Mesenchymal stem cell (in vitro differentiated cells and primary cell): ENCODE data around the gene GJB6.

Experiments
- DNase-seq: peaks from one replicate; pipeline ENCODE4 v3.0.0-alpha.2; 2013
- H2AFZ ChIP-seq: one replicate; pipeline ENCODE4 v1.6.1; 2013; ENCODE audit warnings: low read depth, mild to moderate bottlenecking, control low read depth, inconsistent platforms, low read length, moderate library complexity
- H2AK5ac ChIP-seq: 2 replicates; pipeline ENCODE4 v1.6.1; 2013; ENCODE audit warnings: low read length, moderate library complexity, mild to moderate bottlenecking, inconsistent platforms; ENCODE audit not compliant: severe bottlenecking
- H2BK120ac ChIP-seq: one replicate; pipeline ENCODE4 v1.6.1; 2013; ENCODE audit warnings: low read depth, mild to moderate bottlenecking, inconsistent platforms, low read length, moderate library complexity
- H2BK12ac ChIP-seq, 2 experiments: one replicate each; pipeline ENCODE4 v1.6.1; 2013; ENCODE audit warnings: inconsistent platforms in 2 of 2, low read length in 2 of 2, mild to moderate bottlenecking in 2 of 2, moderate library complexity in 2 of 2, control low read depth in 1 of 2
- H2BK15ac ChIP-seq: one replicate; pipeline ENCODE4 v1.6.1; 2013; ENCODE audit warnings: mild to moderate bottlenecking, low read depth, inconsistent platforms; ENCODE audit not compliant: poor library complexity, severe bottlenecking
- H2BK5ac ChIP-seq: 2 replicates; pipeline ENCODE4 v1.6.1; 2013; ENCODE audit warnings: low read depth, mild to moderate bottlenecking, low read length, control low read depth, inconsistent platforms; ENCODE audit not compliant: poor library complexity, severe bottlenecking
- H3K14ac ChIP-seq, 2 experiments: one replicate each; pipeline ENCODE4 v1.6.1; 2013; ENCODE audit warnings: inconsistent platforms in 2 of 2, low read length in 2 of 2, control low read depth in 1 of 2, mild to moderate bottlenecking in 1 of 2, moderate library complexity in 1 of 2
- H3K18ac ChIP-seq, 2 experiments: one replicate each; pipeline ENCODE4 v1.6.1; 2013; ENCODE audit warnings: inconsistent platforms in 2 of 2, low read length in 2 of 2, control low read depth in 1 of 2, low read depth in 1 of 2, mild to moderate bottlenecking in 1 of 2
- H3K23ac ChIP-seq, 2 experiments: one replicate each; pipeline ENCODE4 v1.6.1; 2013; ENCODE audit warnings: inconsistent platforms in 2 of 2, low read length in 2 of 2, mild to moderate bottlenecking in 2 of 2, moderate library complexity in 2 of 2, control low read depth in 1 of 2
- H3K27ac ChIP-seq: 2 replicates; pipeline ENCODE4 v1.5.1; 2013; ENCODE audit warnings: mild to moderate bottlenecking, moderate library complexity, low read length, control low read depth, inconsistent platforms; ENCODE audit not compliant: poor library complexity, severe bottlenecking
- H3K27me3 ChIP-seq, 2 experiments: 2 replicates each; pipeline versions ENCODE4 v1.6.1 to v1.7.0; 2013; ENCODE audit warnings: low read length in 2 of 2, mild to moderate bottlenecking in 2 of 2, moderate library complexity in 2 of 2, control low read depth in 1 of 2, inconsistent platforms in 1 of 2; ENCODE audit not compliant: control insufficient read depth in 1 of 2, insufficient read depth in 1 of 2
- H3K36me3 ChIP-seq, 2 experiments: 2 replicates each; pipeline versions ENCODE4 v1.6.1 to v1.7.0; 2013; ENCODE audit warnings: low read length in 2 of 2, control low read depth in 1 of 2, inconsistent platforms in 1 of 2, low read depth in 1 of 2, mild to moderate bottlenecking in 1 of 2; ENCODE audit not compliant: insufficient read depth in 2 of 2, control insufficient read depth in 1 of 2
- H3K4ac ChIP-seq, 2 experiments: one replicate each; pipeline ENCODE4 v1.6.1; 2013; ENCODE audit warnings: inconsistent platforms in 2 of 2, low read length in 2 of 2, mild to moderate bottlenecking in 2 of 2, moderate library complexity in 2 of 2, control low read depth in 1 of 2, low read depth in 1 of 2
- H3K4me1 ChIP-seq: 2 replicates; pipeline ENCODE4 v1.6.1; 2013; ENCODE audit warnings: low read depth, low read length, control low read depth; ENCODE audit not compliant: control insufficient read depth, insufficient read depth
- H3K4me2 ChIP-seq: 2 replicates; pipeline ENCODE4 v1.6.1; 2013; ENCODE audit warnings: low read length, mild to moderate bottlenecking, inconsistent platforms; ENCODE audit not compliant: poor library complexity, severe bottlenecking
- H3K4me3 ChIP-seq, 2 experiments: 2 replicates each; pipeline versions ENCODE4 v1.5.1 to v1.7.0; 2013; ENCODE audit warnings: low read length in 2 of 2, mild to moderate bottlenecking in 2 of 2, control low read depth in 1 of 2, low read depth in 1 of 2; ENCODE audit not compliant: insufficient read depth in 1 of 2
- H3K79me1 ChIP-seq: replicated peaks from 2 replicates; pipeline ENCODE4 v1.6.1; 2013; ENCODE audit warnings: mild to moderate bottlenecking, control low read depth, low read length, inconsistent platforms; ENCODE audit not compliant: poor library complexity, severe bottlenecking
- H3K9ac ChIP-seq: 2 replicates; pipeline ENCODE4 v1.7.0; 2013; ENCODE audit warnings: mild to moderate bottlenecking, low read length, moderate library complexity
- H3K9me3 ChIP-seq: 2 replicates; pipeline ENCODE4 v1.7.0; 2013; ENCODE audit warnings: mild to moderate bottlenecking, low read length; ENCODE audit not compliant: control insufficient read depth
- H4K8ac ChIP-seq: one replicate; pipeline ENCODE4 v1.6.1; 2013; ENCODE audit warnings: inconsistent platforms, mild to moderate bottlenecking, low read length, moderate library complexity
- H4K91ac ChIP-seq: one replicate; pipeline ENCODE4 v1.6.1; 2013; ENCODE audit warnings: mild to moderate bottlenecking, low read length, inconsistent platforms
- WGBS: methylation state at CpG from one replicate; pipeline ENCODE4 v1.1.7; 2013; ENCODE audit warnings: mixed read lengths; 5-methylcytosine and 5-hydroxymethylcytosine counted together

Gene GJB6

DNA sequence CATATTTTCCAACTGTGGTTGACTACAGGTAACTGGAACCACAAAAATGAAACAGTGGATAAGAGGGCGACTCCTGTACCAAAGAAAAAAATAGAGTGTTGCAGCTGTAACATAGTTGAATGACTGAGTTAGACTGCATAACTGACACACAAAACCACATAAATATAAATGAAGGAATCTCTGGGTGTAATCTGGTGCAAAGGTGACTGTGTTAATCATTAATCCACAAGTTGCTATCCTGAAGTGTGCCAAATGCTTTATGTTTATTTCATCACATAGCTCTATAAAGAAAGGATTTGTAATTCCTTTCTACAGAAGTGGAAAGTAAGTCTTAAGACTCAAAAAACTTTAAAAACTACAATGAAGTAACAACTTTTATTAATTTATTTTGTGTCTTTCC, 33.3 kb downstream of the GJB6 start:
- Histone ChIP-seq H3K27me3 (peaks cover 24 to 26% of the 10 kb centered on the region in 2 experiments), H2AK5ac (no peak overlapping the region), H4K91ac (no peak overlapping the region), H3K9ac (no peak overlapping the region), H2BK5ac (no peak overlapping the region), H3K36me3 (no peaks in the 10 kb centered on the region), H3K4ac (no peak overlapping the region), H3K79me1 (no peaks in the 10 kb centered on the region), H3K4me3 (no peak overlapping the region), H2BK15ac (no peak overlapping the region), H3K23ac (no peak overlapping the region), H2BK12ac (no peak overlapping the region), H3K4me1 (peaks cover 3% of the 10 kb centered on the region), H3K14ac (no peak overlapping the region), H2AFZ (no peak overlapping the region), H4K8ac (no peak overlapping the region), H3K27ac (no peak overlapping the region), H3K4me2 (no peak overlapping the region), H2BK120ac (no peak overlapping the region), H3K9me3 (peaks cover 4% of the 10 kb centered on the region), H3K18ac (no peak overlapping the region)
- WGBS = no CpG with 5 or more reads among the region's 1 CpG
- DNase-seq = no peak

- peak; percentile 59 for DNase-seq
- Histone ChIP-seq H2BK120ac (no peak overlapping the region), H3K79me1 (no peaks in the 10 kb centered on the region), H2AFZ (no peak overlapping the region), H3K4me1 (peaks cover 13% of the 10 kb centered on the region), H2BK12ac (no peak overlapping the region), H3K18ac (no peak overlapping the region), H3K4ac (no peak overlapping the region), H4K91ac (no peak overlapping the region), H3K9me3 (peaks cover 4% of the 10 kb centered on the region), H3K14ac (no peak overlapping the region), H4K8ac (no peak overlapping the region), H3K23ac (no peak overlapping the region), H3K4me3 (peak overlapping the region in 1 of 2 experiments; percentile 46), H2BK15ac (no peak overlapping the region), H3K27ac (no peak overlapping the region), H3K27me3 (peaks cover 31 to 32% of the 10 kb centered on the region in 2 experiments), H2BK5ac (no peak overlapping the region), H2AK5ac (no peak overlapping the region), H3K4me2 (peak overlapping the region; percentile 21), H3K9ac (peak overlapping the region; percentile 75), H3K36me3 (no peaks in the 10 kb centered on the region)
- 21% methylated on average over 4 of the region's 5 CpGs for WGBS
These were observed 34.7 kb downstream of the GJB6 start for GRCh38 chr13:20197361-20197834.

- 72% methylated on average over 8 of the region's 8 CpGs for WGBS
- no peak overlapping the region for H3K4me2 ChIP-seq
- H2AK5ac ChIP-seq = no peak overlapping the region
- H3K27ac ChIP-seq = no peak overlapping the region
- H3K4ac ChIP-seq = no peak overlapping the region
- no peak overlapping the region for H3K14ac ChIP-seq
- no peak overlapping the region for H2BK5ac ChIP-seq
- no peak overlapping the region for H3K9ac ChIP-seq
- no peak overlapping the region for H3K23ac ChIP-seq
- H3K9me3 ChIP-seq = no peaks in the 10 kb centered on the region
- no peaks in the 10 kb centered on the region for H3K36me3 ChIP-seq
- H3K4me3 ChIP-seq = no peak overlapping the region
- peaks cover 31 to 32% of the 10 kb centered on the region in 2 experiments for H3K27me3 ChIP-seq
- DNase-seq = no peak
- H2BK15ac ChIP-seq = no peak overlapping the region
- H2AFZ ChIP-seq = no peak overlapping the region
- H2BK12ac ChIP-seq = no peak overlapping the region
- no peak overlapping the region for H3K18ac ChIP-seq
- H3K4me1 ChIP-seq = peaks cover 22% of the 10 kb centered on the region
- no peak overlapping the region for H4K8ac ChIP-seq
- H3K79me1 ChIP-seq = no peaks in the 10 kb centered on the region
- no peak overlapping the region for H2BK120ac ChIP-seq
- H4K91ac ChIP-seq = no peak overlapping the region
These were observed 36.3 kb downstream of the GJB6 start for GRCh38 chr13:20195801-20196200.

GRCh38 chr13:20193907-20194631, 38.0 kb downstream of the GJB6 start:
- Histone ChIP-seq H2AFZ (no peak overlapping the region), H3K4me2 (peak overlapping the region; percentile 32), H3K27ac (no peak overlapping the region), H4K8ac (no peak overlapping the region), H3K14ac (no peak overlapping the region), H3K18ac (no peak overlapping the region), H3K9me3 (no peaks in the 10 kb centered on the region), H2BK5ac (no peak overlapping the region), H2BK120ac (no peak overlapping the region), H3K4me3 (peak overlapping the region in 1 of 2 experiments; percentile 74), H3K23ac (peak overlapping the region in 1 of 2 experiments; percentile 32), H3K27me3 (peaks cover 31 to 32% of the 10 kb centered on the region in 2 experiments), H3K36me3 (peaks cover 0 to 2% of the 10 kb centered on the region in 2 experiments), H3K4ac (no peak overlapping the region), H3K79me1 (no peaks in the 10 kb centered on the region), H3K4me1 (peaks cover 28% of the 10 kb centered on the region), H2BK15ac (no peak overlapping the region), H3K9ac (no peak overlapping the region), H4K91ac (no peak overlapping the region), H2AK5ac (no peak overlapping the region), H2BK12ac (no peak overlapping the region)
- no peak for DNase-seq
- WGBS = 21% methylated on average over 27 of the region's 27 CpGs
